GM19372 (cell line): ENCODE data around the gene PARD3.

ENCODE experiments used
- ATAC-seq: cut with Tn5 transposase; IDR thresholded peaks from one replicate; pipeline ENCODE4 v1.9.1; 2021; ENCODE audit warnings: mild to moderate bottlenecking, low read depth, moderate library complexity; ENCODE audit not compliant: unreplicated experiment

The PARD3 gene

GRCh38 chr10:34255035-34255434 is 560.1 kb downstream of the PARD3 start:
- ATAC-seq, result no peak

GRCh38 chr10:34254596-34254995 is 560.5 kb downstream of the PARD3 start:
- no peak for ATAC-seq

GRCh38 chr10:34252111-34252510 is 563.0 kb downstream of the PARD3 start:
- no peak for ATAC-seq

DNA sequence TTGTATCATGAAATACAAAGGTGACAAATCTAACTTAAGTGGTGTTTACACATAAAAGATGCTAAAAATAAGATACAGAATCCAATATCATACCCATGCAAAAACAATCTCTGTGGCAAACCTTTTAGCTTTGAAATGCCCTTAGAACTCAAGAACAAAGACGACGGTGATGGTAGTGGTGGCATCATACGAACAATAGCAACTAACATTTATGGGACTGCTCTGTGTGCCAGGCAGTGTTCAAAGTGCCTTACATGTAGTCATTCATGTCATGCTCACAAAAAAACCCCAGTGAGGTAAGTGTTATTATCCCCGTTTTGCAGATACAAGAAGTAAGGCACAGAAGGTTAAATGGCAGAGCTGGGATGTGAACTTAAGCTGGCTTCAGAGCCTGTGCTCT is 563.9 kb downstream of the PARD3 start:
- ATAC-seq, result no peak

- no peak for ATAC-seq
These were observed 564.4 kb downstream of the PARD3 start for GRCh38 chr10:34250722-34251121.

- ATAC-seq, result no peak
These were observed 565.5 kb downstream of the PARD3 start for GRCh38 chr10:34249634-34250033.

- no peak for ATAC-seq
These were observed 567.5 kb downstream of the PARD3 start for GRCh38 chr10:34247560-34247959.

GRCh38 chr10:34244756-34245484 is 570.2 kb downstream of the PARD3 start:
- ATAC-seq, result no peak

- ATAC-seq, result no peak
These were observed 573.7 kb downstream of the PARD3 start for GRCh38 chr10:34241226-34242000.

- ATAC-seq, result no peak
These were observed 575.1 kb downstream of the PARD3 start for GRCh38 chr10:34240039-34240438.

DNA sequence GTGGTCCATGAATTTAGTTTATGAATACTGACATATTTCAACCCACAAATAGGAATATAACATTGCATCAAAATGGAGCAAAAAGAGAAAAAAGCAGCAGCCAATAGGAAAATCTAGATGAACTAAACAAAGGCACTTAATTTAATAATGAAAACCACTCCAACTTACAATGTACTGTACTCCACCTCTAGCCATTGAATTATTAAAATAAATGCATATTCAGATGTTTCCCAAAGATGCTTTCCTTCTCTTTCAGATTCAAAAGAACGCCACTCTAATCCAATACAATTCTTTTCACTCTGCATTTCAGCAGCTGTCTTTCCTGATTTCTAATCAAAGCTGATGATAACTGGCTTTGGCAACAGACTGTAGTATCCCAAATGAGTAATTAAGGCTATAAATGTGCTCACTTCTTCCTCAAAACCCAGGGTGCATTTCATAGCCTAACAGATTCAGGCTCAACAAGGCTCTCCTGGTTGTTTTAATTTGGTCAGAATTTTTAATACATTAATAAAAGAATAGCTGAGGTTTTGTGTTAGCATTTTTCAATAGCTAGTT is 577.1 kb downstream of the PARD3 start:
- no peak for ATAC-seq

- ATAC-seq, result no peak
These were observed 578.2 kb downstream of the PARD3 start for GRCh38 chr10:34236931-34237330.

- ATAC-seq, result no peak
These were observed 579.8 kb downstream of the PARD3 start for GRCh38 chr10:34235164-34235832.

DNA sequence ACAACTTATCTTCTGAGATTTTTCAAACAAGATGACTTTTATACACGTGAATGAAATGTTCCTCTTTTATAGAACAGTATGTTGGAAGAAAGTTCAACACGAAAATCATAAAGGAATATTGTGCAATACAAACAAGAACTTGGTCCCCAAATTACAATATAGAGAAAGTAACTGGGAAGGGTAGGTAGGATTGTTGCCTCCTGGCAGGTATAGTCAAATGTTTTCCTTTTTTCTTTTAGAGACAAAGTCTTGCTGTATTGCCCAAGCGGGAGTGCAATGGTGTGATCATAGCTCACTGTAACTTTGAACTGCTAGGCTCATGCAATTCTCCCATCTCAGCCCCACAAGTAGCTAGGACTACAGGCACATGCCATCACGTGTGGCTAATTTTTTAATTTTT is 582.6 kb downstream of the PARD3 start:
- ATAC-seq, result no peak

DNA sequence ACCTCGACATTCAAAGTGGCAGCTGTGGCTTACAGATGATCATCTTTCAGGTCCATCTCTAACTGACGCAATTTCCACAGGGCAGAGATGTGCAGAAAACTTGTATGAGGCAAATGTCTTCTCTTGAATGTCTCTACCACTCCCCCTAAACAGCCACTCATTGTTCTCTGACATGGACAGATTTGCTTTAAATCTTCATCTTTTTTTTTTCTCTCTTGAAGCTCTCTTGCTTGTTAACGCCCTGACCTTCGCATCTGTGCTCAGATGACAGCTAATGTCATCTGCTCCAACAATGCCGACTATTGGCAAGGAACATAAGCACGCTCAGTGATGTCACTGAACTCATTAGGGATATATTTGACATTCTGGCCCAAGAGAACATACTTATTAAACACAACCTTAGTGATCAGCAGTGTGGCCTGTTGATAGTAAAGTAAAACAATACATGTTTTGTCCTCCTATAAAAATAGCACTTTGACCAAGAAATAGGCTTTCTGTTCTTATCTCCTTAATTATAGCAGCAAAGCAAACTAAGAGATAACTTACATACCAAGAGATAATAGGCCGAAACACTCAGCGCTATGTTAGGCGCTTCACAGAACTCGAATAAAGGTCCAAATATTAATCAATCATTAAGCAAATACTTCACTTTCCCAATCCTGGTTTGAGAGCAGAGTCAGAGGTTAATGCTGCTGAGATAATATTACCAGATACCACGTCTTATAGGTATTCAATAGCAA is 583.5 kb downstream of the PARD3 start:
- no peak for ATAC-seq

- ATAC-seq, result no peak
These were observed 585.2 kb downstream of the PARD3 start for GRCh38 chr10:34229917-34230316.

GRCh38 chr10:34228066-34228465 is 587.0 kb downstream of the PARD3 start:
- no peak for ATAC-seq

- no peak for ATAC-seq
These were observed 590.5 kb downstream of the PARD3 start for GRCh38 chr10:34224639-34225038.

- ATAC-seq, result no peak
These were observed 591.4 kb downstream of the PARD3 start for GRCh38 chr10:34223658-34224057.

GRCh38 chr10:34222359-34222758 is 592.7 kb downstream of the PARD3 start:
- ATAC-seq, result no peak
